Colonic mucosa (tissue), 4 donors: ENCODE data around the gene PRELID2. TPM values are rescaled to one million over a fixed set of nuclear protein-coding genes. Genes with fewer than 3 reads are reported as not detected.

Experiments used
- DNase-seq: peaks from one replicate; pipeline ENCODE4 v3.0.0-alpha.2; 2020
- H3K27ac ChIP-seq: fragments of 200-600 bp; one replicate; pipeline ENCODE4 v1.8.0; 2021
- H3K27me3 ChIP-seq: fragments of 200-600 bp; one replicate; pipeline ENCODE4 v1.8.0; 2021
- H3K36me3 ChIP-seq: fragments of 200-600 bp; one replicate; pipeline ENCODE4 v1.8.0; 2021
- H3K4me1 ChIP-seq: fragments of 200-600 bp; one replicate; pipeline ENCODE4 v1.8.0; 2021; ENCODE audit warnings: mild to moderate bottlenecking
- H3K4me3 ChIP-seq: fragments of 200-600 bp; one replicate; pipeline ENCODE4 v1.8.0; 2021
- H3K9ac ChIP-seq, 2 donors: one replicate each; pipeline ENCODE4 v1.7.0; 2013; ENCODE audit warnings: control low read depth in 2 of 2, low read depth in 2 of 2, low read length in 2 of 2
- H3K9me3 ChIP-seq: fragments of 200-600 bp; one replicate; pipeline ENCODE4 v1.8.0; 2021
- intact Hi-C: fragments of 100-400 bp; cut with DNase I; formaldehyde crosslinking; loops from one replicate; pipeline ENCODE4 v1.14.1; 2022
- total RNA-seq, 2 donors: library from RNA; stranded (reverse); fragmentation: NEBNext Ultra II Directional in 1 of 2; extraction: Animal tissue kit (Norgen Biotek cat#: 25700) in 1 of 2; gene quantifications; one replicate each; pipeline ENCODE4 v1.2.1, GENCODE V29; 2021
- TF ChIP-seq, protein P1 (sequence below): fragments of 200-600 bp; IDR thresholded peaks from one replicate; pipeline ENCODE4 v1.8.0; 2022; ENCODE audit warnings: antibody characterized with exemption, mild to moderate bottlenecking
- donor health status: healthy.
- donor health status: DM: no; HTN: no; CAD: no.
- donor health status: DM: no; HTN: no; CAD: no.

PRELID2 gene
- total RNA-seq, 2 donors from 2014 or later: 96.2 to 105 TPM

DNA sequence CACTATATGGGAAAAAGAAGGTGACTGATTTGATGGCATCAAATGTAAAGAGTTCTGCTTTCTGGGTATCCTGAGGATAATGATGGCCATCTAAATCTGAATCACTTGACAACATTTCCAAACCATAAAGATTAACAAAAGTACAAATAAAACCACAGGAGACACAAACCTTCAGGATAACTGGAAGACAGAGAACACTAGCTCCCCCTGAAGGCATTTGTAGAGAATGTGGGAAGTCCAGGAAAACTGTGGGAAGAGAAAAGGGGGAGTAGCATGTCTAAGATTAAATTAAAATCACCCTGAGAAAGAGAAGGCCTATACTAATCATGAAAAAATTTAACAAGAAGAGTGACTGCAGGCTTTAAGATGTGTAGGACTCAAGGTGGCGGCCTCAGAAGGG lies 116.2 kb downstream of the PRELID2 start:
- Histone ChIP-seq H3K9me3 (no peaks in the 10 kb centered on the region), H3K27ac (no peak overlapping the region), H3K27me3 (no peaks in the 10 kb centered on the region), H3K36me3 (no peaks in the 10 kb centered on the region), H3K9ac (no peak overlapping the region), H3K4me3 (no peak overlapping the region), H3K4me1 (no peaks in the 10 kb centered on the region)
- TF ChIP-seq, protein P1, sequence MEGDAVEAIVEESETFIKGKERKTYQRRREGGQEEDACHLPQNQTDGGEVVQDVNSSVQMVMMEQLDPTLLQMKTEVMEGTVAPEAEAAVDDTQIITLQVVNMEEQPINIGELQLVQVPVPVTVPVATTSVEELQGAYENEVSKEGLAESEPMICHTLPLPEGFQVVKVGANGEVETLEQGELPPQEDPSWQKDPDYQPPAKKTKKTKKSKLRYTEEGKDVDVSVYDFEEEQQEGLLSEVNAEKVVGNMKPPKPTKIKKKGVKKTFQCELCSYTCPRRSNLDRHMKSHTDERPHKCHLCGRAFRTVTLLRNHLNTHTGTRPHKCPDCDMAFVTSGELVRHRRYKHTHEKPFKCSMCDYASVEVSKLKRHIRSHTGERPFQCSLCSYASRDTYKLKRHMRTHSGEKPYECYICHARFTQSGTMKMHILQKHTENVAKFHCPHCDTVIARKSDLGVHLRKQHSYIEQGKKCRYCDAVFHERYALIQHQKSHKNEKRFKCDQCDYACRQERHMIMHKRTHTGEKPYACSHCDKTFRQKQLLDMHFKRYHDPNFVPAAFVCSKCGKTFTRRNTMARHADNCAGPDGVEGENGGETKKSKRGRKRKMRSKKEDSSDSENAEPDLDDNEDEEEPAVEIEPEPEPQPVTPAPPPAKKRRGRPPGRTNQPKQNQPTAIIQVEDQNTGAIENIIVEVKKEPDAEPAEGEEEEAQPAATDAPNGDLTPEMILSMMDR: no peak
- DNase-seq: no peak
- intact Hi-C loops: no loop called here

DNA sequence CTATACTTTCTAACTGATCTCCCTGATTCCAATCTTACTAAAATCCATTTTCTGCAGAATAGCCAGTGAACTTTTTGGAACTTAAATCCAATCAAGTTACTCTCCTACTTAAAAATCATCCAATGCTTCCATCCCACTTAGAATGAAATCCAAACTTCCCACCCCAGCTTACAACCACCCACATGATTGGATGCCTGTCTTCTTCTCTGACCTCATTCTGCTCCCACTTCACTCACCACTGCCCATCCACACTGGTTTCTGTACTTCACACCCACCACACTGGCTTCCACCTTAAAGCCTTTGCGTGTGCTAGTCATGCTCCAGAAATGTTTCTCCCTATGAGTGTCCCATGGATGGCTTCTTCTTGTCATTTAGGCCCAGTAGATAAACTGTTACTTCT lies 119.7 kb downstream of the PRELID2 start:
- no peaks in the 10 kb centered on the region for H3K36me3 ChIP-seq
- no peaks in the 10 kb centered on the region for H3K4me1 ChIP-seq
- DNase-seq: no peak
- no peaks in the 10 kb centered on the region for H3K27me3 ChIP-seq
- TF ChIP-seq, protein P1: no peak
- no peak overlapping the region for H3K27ac ChIP-seq
- no peak overlapping the region for H3K4me3 ChIP-seq
- intact Hi-C loops: no loop called here
- no peak overlapping the region for H3K9ac ChIP-seq
- H3K9me3 ChIP-seq: no peaks in the 10 kb centered on the region

DNA sequence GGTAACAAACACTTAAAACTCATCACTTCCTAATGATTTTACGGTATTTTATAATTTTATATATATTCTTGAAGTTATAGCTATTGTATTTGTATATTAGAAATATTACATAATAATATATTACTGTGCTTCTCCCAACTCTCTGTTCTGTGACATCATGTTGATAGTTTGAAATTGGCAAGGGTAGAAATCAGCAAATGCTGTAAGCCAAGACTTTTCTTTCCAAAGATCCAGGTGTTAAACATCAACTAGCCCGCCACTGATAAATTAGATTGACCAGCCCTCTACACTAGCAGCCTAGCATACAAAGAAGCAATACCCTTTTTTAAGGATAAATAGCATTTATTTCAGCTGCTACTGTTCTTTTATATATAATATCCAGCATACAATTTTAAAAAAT lies 122.9 kb downstream of the PRELID2 start:
- Histone ChIP-seq H3K27me3 (no peaks in the 10 kb centered on the region), H3K4me1 (no peaks in the 10 kb centered on the region), H3K36me3 (no peaks in the 10 kb centered on the region), H3K27ac (no peak overlapping the region), H3K9me3 (no peaks in the 10 kb centered on the region), H3K9ac (no peak overlapping the region), H3K4me3 (no peak overlapping the region)
- no peak for DNase-seq
- TF ChIP-seq, protein P1: no peak
- intact Hi-C loops: no loop called here

DNA sequence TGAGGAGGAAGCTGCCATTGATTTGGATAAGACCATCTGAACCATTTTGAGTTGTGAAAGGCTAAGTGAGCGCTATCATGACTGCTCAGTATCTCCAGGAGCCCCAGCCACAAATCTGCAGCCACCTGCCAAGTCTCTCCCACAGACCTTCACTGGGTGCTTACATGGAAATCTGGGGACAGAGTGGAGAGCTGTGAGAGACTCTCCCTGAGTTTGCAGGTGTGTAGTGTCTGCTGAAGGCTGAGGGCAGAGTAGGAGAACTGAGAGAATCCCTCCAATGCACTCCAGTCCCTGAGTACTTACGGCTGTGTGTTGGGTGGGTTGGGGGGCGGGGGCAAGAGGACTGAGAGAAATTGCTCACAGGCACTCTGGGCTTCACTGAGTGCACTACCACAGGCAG lies 123.7 kb downstream of the PRELID2 start:
- Histone ChIP-seq H3K27ac (no peak overlapping the region), H3K4me3 (no peak overlapping the region), H3K36me3 (no peaks in the 10 kb centered on the region), H3K9me3 (no peaks in the 10 kb centered on the region), H3K9ac (no peak overlapping the region), H3K27me3 (no peaks in the 10 kb centered on the region), H3K4me1 (no peaks in the 10 kb centered on the region)
- TF ChIP-seq, protein P1: no peak
- intact Hi-C loops: no loop called here
- DNase-seq: no peak

Other genes starting within 250 kb of the PRELID2 start
- not detected for gene GRXCR2, start 37.7 kb upstream of the PRELID2 start, total RNA-seq
- gene SH3RF2, start 101.2 kb upstream of the PRELID2 start, total RNA-seq: 10 to 100 TPM; 58.2 to 59.3 TPM